CD4-positive, CD25-positive, alpha-beta regulatory T cell (primary cell): ENCODE measurements around the gene AOPEP. TPM values are rescaled to one million over a fixed set of nuclear protein-coding genes. Genes with fewer than 3 reads are reported as not detected.

Experiments used
- ATAC-seq, 2 donors: fragments of 150-1000 bp; cut with Tn5 transposase; one replicate each; pipeline ENCODE4 v1.10.0; 2021; ENCODE audit warnings: low read depth in 2 of 2, moderate number of reproducible peaks in 2 of 2, moderate library complexity in 1 of 2
- DNase-seq, 3 donors: peaks; one replicate each; pipeline versions ENCODE4 v3.0.0 to v3.0.0-alpha.2; 2012 to 2022; ENCODE audit warnings: mixed read lengths in 1 of 3
- H3K27ac ChIP-seq: one replicate; pipeline ENCODE4 v1.7.0; 2013; ENCODE audit warnings: mild to moderate bottlenecking, low read length; ENCODE audit not compliant: insufficient read depth, poor library complexity, severe bottlenecking
- H3K27me3 ChIP-seq: one replicate; pipeline ENCODE4 v1.7.0; 2013; ENCODE audit warnings: low read length; ENCODE audit not compliant: control insufficient read depth, insufficient read depth
- H3K36me3 ChIP-seq: one replicate; pipeline ENCODE4 v1.7.0; 2013; ENCODE audit warnings: mild to moderate bottlenecking, low read length, moderate library complexity; ENCODE audit not compliant: control insufficient read depth, insufficient read depth
- H3K4me1 ChIP-seq: 2 replicates; pipeline ENCODE4 v1.7.0; 2013; ENCODE audit warnings: mild to moderate bottlenecking, low read length; ENCODE audit not compliant: insufficient read depth, control insufficient read depth, poor library complexity, severe bottlenecking
- H3K4me3 ChIP-seq: one replicate; pipeline ENCODE4 v1.7.0; 2013; ENCODE audit warnings: low read depth, mild to moderate bottlenecking, low read length, moderate library complexity
- H3K9me3 ChIP-seq, 2 experiments: 1 replicate in 1 of 2; 2 replicates in 1 of 2; pipeline ENCODE4 v1.7.0; 2013; ENCODE audit warnings: low read length in 2 of 2, mild to moderate bottlenecking in 1 of 2, moderate library complexity in 1 of 2; ENCODE audit not compliant: control insufficient read depth in 2 of 2
- H3K27ac Mint-ChIP-seq, 3 donors: one replicate each; pipeline ENCODE4 v1.8.0; 2020 to 2022; ENCODE audit warnings: mild to moderate bottlenecking in 3 of 3, mixed read lengths in 3 of 3, moderate library complexity in 2 of 3
- H3K27me3 Mint-ChIP-seq: one replicate; pipeline ENCODE4 v1.8.0; 2022; ENCODE audit warnings: mild to moderate bottlenecking, mixed read lengths
- H3K36me3 Mint-ChIP-seq: one replicate; pipeline ENCODE4 v1.8.0; 2020; ENCODE audit warnings: mixed read lengths
- H3K4me1 Mint-ChIP-seq, 4 donors: one replicate each; pipeline ENCODE4 v1.8.0; 2020 to 2022; ENCODE audit warnings: mixed read lengths in 4 of 4, mild to moderate bottlenecking in 1 of 4
- H3K4me3 Mint-ChIP-seq, 4 donors: one replicate each; pipeline ENCODE4 v1.8.0; 2020 to 2022; ENCODE audit warnings: mild to moderate bottlenecking in 4 of 4, mixed read lengths in 4 of 4, moderate library complexity in 3 of 4
- H3K9me3 Mint-ChIP-seq, 7 donors: one replicate each; pipeline ENCODE4 v1.8.0; 2020 to 2022; ENCODE audit warnings: mixed read lengths in 7 of 7, mild to moderate bottlenecking in 3 of 7, moderate library complexity in 2 of 7
- polyA plus RNA-seq, 4 donors: library from polyadenylated mRNA; unstranded; fragments of 300-500 nt; fragmentation: Illumina TruSeq; gene quantifications; one replicate each; pipeline ENCODE4 v1.2.3, GENCODE V29; 2021
- total RNA-seq: library from RNA; stranded (reverse); gene quantifications from one replicate; pipeline ENCODE4 v1.2.3, GENCODE V29; 2022

The AOPEP gene
- total and polyA plus RNA-seq, 5 donors from 2014 or later = 4.6 to 12.9 (median 6.4) TPM

DNA sequence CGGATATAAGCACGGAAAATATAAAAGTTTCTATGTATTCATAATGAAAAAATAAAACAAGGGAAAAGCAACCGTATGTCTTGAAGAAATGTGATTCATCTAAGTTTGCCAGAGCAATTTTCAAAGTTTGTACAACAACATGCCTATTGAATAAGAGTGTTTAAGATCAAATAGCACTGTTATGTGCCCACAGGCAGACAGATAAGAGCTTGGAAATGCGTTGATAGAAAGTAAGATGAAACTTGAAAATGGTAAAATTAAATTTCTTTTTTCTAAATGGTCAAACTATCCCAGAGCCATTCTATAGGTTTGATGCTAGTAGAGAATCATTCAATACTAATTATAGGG lies 401.7 kb downstream of the AOPEP start:
- no peak overlapping the region for H3K27ac ChIP-seq
- Mint-ChIP-seq H3K27ac (no peak overlapping the region), H3K9me3 (no peaks in the 10 kb centered on the region), H3K27me3 (no peaks in the 10 kb centered on the region), H3K4me1 (peaks cover 0 to 3% (median 1%) of the 10 kb centered on the region in 4 donors), H3K4me3 (no peak overlapping the region), H3K36me3 (no peaks in the 10 kb centered on the region)
- H3K27me3 ChIP-seq = no peaks in the 10 kb centered on the region
- no peak overlapping the region for H3K4me3 ChIP-seq
- peaks cover 4% of the 10 kb centered on the region for H3K4me1 ChIP-seq
- no peaks in the 10 kb centered on the region for H3K36me3 ChIP-seq
- H3K9me3 ChIP-seq = no peaks in the 10 kb centered on the region
- ATAC-seq (no peak), DNase-seq (no peak)

DNA sequence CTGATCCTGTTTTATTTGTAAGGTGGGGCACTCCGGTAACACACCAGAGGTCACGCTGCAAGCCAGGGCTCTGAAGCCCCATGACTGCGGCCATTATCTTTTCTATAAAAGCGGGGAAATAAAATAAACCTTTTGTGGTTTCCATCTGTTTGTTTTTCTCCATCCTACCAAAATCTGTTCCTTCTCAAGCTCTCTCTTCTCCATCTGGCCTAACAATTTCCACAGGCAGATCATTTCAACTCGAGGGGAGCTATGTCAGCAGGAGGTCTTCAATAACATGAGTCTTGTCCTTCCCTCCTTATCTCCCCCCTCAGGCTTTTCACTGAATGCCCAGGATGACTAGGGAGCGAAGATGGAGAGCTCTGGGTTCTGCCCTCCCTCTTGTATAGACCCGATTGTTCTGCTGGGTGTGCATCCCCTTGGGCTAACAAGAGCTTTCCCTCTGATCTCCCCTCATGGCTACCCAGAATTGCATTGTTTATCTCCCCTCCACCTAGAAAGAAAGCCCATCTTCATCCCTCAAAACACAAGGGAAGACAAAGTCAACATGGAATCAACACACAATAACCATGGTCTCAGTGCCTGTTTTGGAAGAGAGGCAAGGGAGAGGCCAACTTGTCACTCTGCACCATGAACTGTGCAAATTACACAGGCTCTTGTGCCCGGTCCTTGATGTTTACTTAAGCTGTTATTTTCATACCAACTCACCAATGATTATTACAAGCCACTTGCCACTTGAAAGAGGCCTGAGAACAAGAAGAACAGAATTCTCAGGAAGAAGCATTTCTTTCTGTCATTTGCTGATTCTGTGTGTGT lies 403.2 kb downstream of the AOPEP start:
- peaks cover 0 to 3% (median 1%) of the 10 kb centered on the region in 4 donors for H3K4me1 Mint-ChIP-seq
- H3K36me3 Mint-ChIP-seq = peaks cover 6% of the 10 kb centered on the region
- H3K27me3 Mint-ChIP-seq = no peaks in the 10 kb centered on the region
- H3K4me3 Mint-ChIP-seq = no peak overlapping the region
- H3K4me3 ChIP-seq = no peak overlapping the region
- H3K36me3 ChIP-seq = no peaks in the 10 kb centered on the region
- H3K27me3 ChIP-seq = no peaks in the 10 kb centered on the region
- no peaks in the 10 kb centered on the region for H3K9me3 Mint-ChIP-seq
- H3K27ac Mint-ChIP-seq = no peak overlapping the region
- DNase-seq = no peak
- H3K9me3 ChIP-seq = no peaks in the 10 kb centered on the region
- H3K27ac ChIP-seq = no peak overlapping the region
- no peak for ATAC-seq
- H3K4me1 ChIP-seq = peaks cover 4% of the 10 kb centered on the region

DNA sequence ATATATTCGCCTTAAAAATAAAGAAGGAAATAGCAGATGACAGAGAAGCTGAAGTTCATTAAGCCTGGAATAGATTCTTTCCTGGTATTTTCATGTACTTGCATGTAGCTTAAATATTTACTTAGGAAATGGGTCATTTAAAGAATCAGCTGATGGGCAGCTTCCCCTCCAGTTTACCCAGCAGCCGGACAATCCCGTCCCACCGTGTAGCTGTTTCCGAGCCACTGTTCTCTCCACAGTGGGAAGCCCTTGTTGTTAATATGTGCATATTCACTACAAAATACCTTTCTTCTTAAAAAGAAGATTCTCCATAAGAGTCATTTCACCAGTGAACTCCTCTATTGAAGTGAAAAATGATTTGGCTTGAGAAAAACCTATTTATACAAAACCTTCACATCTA lies 404.0 kb downstream of the AOPEP start:
- H3K27ac ChIP-seq = no peak overlapping the region
- DNase-seq (no peak), ATAC-seq (no peak)
- no peaks in the 10 kb centered on the region for H3K9me3 ChIP-seq
- peaks cover 10% of the 10 kb centered on the region for H3K36me3 Mint-ChIP-seq
- no peaks in the 10 kb centered on the region for H3K27me3 Mint-ChIP-seq
- no peaks in the 10 kb centered on the region for H3K27me3 ChIP-seq
- no peak overlapping the region for H3K27ac Mint-ChIP-seq
- H3K36me3 ChIP-seq = no peaks in the 10 kb centered on the region
- no peak overlapping the region for H3K4me3 Mint-ChIP-seq
- no peaks in the 10 kb centered on the region for H3K9me3 Mint-ChIP-seq
- peaks cover 4% of the 10 kb centered on the region for H3K4me1 ChIP-seq
- H3K4me3 ChIP-seq = no peak overlapping the region
- H3K4me1 Mint-ChIP-seq = peaks cover 0 to 3% (median 1%) of the 10 kb centered on the region in 4 donors

DNA sequence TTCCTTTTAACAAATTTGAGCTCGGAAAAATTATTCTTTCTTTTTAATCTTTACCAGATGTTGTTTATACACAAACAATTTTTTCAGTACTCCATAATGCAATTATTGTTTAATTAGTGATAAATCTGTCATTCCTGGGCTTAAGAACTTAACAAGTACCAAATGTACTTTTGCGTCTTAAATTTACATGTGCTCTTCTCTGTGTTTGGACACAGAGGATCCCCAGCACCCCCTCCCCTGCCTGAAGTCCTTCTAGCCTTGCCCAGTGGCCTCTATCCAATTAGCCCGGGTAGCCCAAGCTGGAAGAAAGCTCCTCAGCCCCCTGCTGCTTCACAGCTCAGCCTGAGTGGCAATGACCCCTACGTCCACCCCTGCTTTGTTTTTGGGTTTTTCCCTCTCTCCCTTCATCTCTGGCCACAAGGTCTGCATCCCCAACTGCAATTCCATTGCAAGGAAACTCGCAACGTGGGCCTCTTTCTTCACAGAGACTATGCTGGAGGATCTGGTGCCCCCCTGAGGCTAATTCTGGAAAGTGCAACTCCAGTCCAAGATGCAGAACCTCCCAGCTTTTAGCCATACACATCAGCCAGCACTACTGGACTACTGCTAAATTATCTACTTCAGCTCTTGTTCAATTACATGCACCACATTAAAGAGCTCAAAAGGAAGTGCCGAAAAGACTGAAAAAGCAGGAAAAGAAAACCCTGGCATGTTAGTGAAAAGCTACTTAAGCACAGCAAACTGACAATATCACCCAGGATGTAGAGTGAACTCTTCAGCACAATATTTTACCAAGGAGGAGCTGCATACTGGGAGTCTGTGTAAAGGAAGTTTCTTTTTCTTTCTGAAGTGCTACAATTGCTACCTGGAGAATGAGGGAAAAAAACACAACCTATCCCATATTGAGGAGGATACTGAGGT lies 404.8 kb downstream of the AOPEP start:
- no peaks in the 10 kb centered on the region for H3K9me3 Mint-ChIP-seq
- no peaks in the 10 kb centered on the region for H3K27me3 ChIP-seq
- DNase-seq (peak in 2 of 3 donors; percentile 26 to 56), ATAC-seq (no peak)
- no peak overlapping the region for H3K4me3 ChIP-seq
- peaks cover 4% of the 10 kb centered on the region for H3K4me1 ChIP-seq
- H3K36me3 ChIP-seq = no peaks in the 10 kb centered on the region
- H3K36me3 Mint-ChIP-seq = peaks cover 10% of the 10 kb centered on the region
- H3K27ac ChIP-seq = no peak overlapping the region
- H3K27me3 Mint-ChIP-seq = no peaks in the 10 kb centered on the region
- peaks cover 0 to 3% (median 1%) of the 10 kb centered on the region in 4 donors for H3K4me1 Mint-ChIP-seq
- no peaks in the 10 kb centered on the region for H3K9me3 ChIP-seq
- H3K4me3 Mint-ChIP-seq = no peak overlapping the region
- peak overlapping the region in 1 of 3 donors; percentile 52 for H3K27ac Mint-ChIP-seq

DNA sequence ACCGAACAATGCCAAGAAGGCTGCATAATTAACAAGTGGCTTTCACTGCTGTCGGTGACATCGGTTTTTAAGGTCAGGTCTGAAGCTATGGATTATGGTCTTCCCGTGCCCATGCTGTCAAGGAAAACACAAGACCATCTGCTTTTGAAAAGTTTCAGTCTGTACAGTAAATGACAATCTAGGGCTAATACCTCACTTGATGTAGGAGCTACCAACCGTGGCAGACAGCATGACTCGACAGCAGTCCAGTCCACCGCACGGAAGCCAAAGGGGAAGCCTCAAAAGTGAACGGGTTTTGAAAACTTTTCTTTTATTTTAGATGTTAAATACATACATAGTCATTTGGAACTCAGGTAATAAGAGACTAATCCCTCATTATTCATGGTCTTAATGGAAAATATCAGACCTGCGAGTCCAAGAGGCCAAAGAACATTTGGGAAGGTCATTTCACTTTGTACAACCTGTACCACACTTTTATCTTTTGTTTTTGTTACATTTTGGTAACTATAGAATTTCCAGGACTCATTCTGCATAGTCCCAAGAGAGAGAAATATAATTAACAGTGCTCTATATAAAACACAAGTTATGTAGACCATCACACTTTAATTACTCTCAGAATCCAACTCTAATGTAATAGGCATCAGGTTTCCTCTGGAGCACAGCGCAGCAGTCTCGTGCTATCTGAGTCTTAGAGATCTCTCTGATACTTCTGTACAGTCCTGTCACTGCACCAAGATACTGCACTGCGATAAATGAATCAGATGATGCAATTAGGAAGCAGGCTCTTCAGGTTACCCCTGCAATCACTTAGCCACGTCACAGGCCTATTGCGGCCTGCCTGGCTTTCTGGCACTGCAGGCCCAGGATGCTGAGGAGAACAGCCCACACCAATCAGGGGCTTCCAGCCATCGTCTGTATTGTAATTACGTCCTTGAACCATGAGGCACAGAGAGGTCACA lies 406.1 kb downstream of the AOPEP start:
- peaks cover 14% of the 10 kb centered on the region for H3K36me3 Mint-ChIP-seq
- H3K27me3 ChIP-seq = no peaks in the 10 kb centered on the region
- H3K27ac ChIP-seq = no peak overlapping the region
- no peaks in the 10 kb centered on the region for H3K9me3 Mint-ChIP-seq
- peaks cover under 1% of the 10 kb centered on the region for H3K4me1 ChIP-seq
- H3K4me3 Mint-ChIP-seq = no peak overlapping the region
- DNase-seq (no peak), ATAC-seq (no peak)
- H3K9me3 ChIP-seq = no peaks in the 10 kb centered on the region
- no peak overlapping the region for H3K27ac Mint-ChIP-seq
- H3K4me3 ChIP-seq = no peak overlapping the region
- no peaks in the 10 kb centered on the region for H3K27me3 Mint-ChIP-seq
- peaks cover 0 to 3% (median under 1%) of the 10 kb centered on the region in 4 donors for H3K4me1 Mint-ChIP-seq
- no peaks in the 10 kb centered on the region for H3K36me3 ChIP-seq

DNA sequence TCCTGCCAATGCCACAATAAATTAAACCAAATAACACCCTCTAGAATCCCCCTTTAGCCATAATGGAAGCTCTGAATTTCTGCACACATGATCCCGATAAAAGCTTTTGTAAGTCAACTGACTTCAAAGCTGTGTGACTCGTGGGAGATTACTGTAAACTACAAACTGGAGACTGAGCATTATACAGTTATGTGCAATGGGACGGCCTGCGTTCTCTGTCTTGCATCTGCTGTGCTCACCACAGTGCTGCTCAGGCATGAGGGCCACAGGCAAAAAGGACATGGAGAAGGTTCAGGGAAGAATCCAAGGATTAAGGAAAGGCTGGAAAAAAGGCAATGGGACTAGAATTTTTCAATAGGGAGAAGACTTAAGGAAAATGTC lies 406.8 kb downstream of the AOPEP start:
- H3K9me3 Mint-ChIP-seq = no peaks in the 10 kb centered on the region
- H3K9me3 ChIP-seq = no peaks in the 10 kb centered on the region
- H3K4me1 Mint-ChIP-seq = peaks cover 0 to 3% (median 0%) of the 10 kb centered on the region in 4 donors
- no peaks in the 10 kb centered on the region for H3K36me3 ChIP-seq
- no peaks in the 10 kb centered on the region for H3K27me3 Mint-ChIP-seq
- H3K36me3 Mint-ChIP-seq = peaks cover 16% of the 10 kb centered on the region
- H3K4me3 Mint-ChIP-seq = no peak overlapping the region
- DNase-seq (no peak), ATAC-seq (no peak)
- H3K4me3 ChIP-seq = no peak overlapping the region
- no peak overlapping the region for H3K27ac Mint-ChIP-seq
- H3K27ac ChIP-seq = no peak overlapping the region
- no peaks in the 10 kb centered on the region for H3K4me1 ChIP-seq
- no peaks in the 10 kb centered on the region for H3K27me3 ChIP-seq

DNA sequence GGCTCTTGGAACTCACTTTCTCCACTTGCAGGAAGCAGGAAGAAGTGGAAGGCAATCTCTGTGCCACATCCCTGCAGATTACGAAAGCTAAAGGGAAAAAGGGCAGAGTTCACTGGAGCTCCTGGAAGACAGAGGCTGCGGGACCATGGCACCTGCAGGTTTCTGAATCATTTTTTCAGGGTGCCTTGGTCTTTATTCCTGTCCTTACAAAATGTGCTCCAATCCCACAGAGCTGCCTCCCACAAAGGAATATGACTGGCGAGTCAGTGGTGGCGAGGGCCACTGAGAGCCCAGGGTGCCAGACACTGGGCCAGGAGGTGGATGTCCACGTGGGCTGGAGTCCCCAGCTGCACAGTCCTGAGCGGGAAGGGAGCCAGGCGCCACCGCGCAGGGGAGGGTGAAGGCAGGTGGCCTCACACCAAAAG lies 408.0 kb downstream of the AOPEP start:
- Histone ChIP-seq H3K27ac (no peak overlapping the region), H3K36me3 (no peaks in the 10 kb centered on the region), H3K4me1 (no peaks in the 10 kb centered on the region), H3K27me3 (no peaks in the 10 kb centered on the region), H3K4me3 (no peak overlapping the region), H3K9me3 (no peaks in the 10 kb centered on the region)
- Mint-ChIP-seq H3K27ac (no peak overlapping the region), H3K27me3 (no peaks in the 10 kb centered on the region), H3K4me3 (no peak overlapping the region), H3K36me3 (peaks cover 16% of the 10 kb centered on the region), H3K4me1 (peaks cover 0 to 3% (median 0%) of the 10 kb centered on the region in 4 donors), H3K9me3 (no peaks in the 10 kb centered on the region)
- ATAC-seq (no peak), DNase-seq (no peak)
